ENCODE results near the gene LGALS9C.
"Not testable (repeated sequence)": the region's sequence is repeated elsewhere in the genome, so short reads cannot be mapped to it uniquely, and the experiment has no call there.

The LGALS9C gene

GRCh38 chr17:18478977-18479595 lies 2.5 kb downstream of the LGALS9C start:
- not testable (repeated sequence) for DNase-seq (ENCODE audit: low read depth)

- not testable (repeated sequence) for DNase-seq (ENCODE audit: low read depth)
Measured at GRCh38 chr17:18481775-18482174, 5.2 kb downstream of the LGALS9C start.

GRCh38 chr17:18485936-18486464 lies 9.4 kb downstream of the LGALS9C start:
- not testable (repeated sequence) for DNase-seq (ENCODE audit: low read depth)

GRCh38 chr17:18487633-18488032 lies 11.0 kb downstream of the LGALS9C start:
- DNase-seq (ENCODE audit: low read depth), result not testable (repeated sequence)

- DNase-seq (ENCODE audit: low read depth), result not testable (repeated sequence)
Measured at GRCh38 chr17:18488622-18489021, 12.0 kb downstream of the LGALS9C start.

GRCh38 chr17:18490016-18490415 lies 13.4 kb downstream of the LGALS9C start:
- DNase-seq (ENCODE audit: low read depth), result not testable (repeated sequence)

GRCh38 chr17:18492712-18493480 lies 16.3 kb downstream of the LGALS9C start:
- DNase-seq (ENCODE audit: low read depth), result not testable (repeated sequence)

- not testable (repeated sequence) for DNase-seq (ENCODE audit: low read depth)
Measured at GRCh38 chr17:18494250-18494768, 17.7 kb downstream of the LGALS9C start.

GRCh38 chr17:18497044-18497443 lies 20.5 kb downstream of the LGALS9C start:
- not testable (repeated sequence) for DNase-seq (ENCODE audit: low read depth)

GRCh38 chr17:18499100-18499499 lies 22.5 kb downstream of the LGALS9C start:
- not testable (repeated sequence) for DNase-seq (ENCODE audit: low read depth)

- not testable (repeated sequence) for DNase-seq (ENCODE audit: low read depth)
Measured at GRCh38 chr17:18499756-18500155, 23.2 kb downstream of the LGALS9C start.

- DNase-seq (ENCODE audit: low read depth), result not testable (repeated sequence)
Measured at GRCh38 chr17:18500281-18500680, 23.7 kb downstream of the LGALS9C start.

GRCh38 chr17:18500816-18501215 lies 24.2 kb downstream of the LGALS9C start:
- DNase-seq (ENCODE audit: low read depth), result not testable (repeated sequence)

- DNase-seq (ENCODE audit: low read depth), result not testable (repeated sequence)
Measured at GRCh38 chr17:18503221-18503620, 26.6 kb downstream of the LGALS9C start.

GRCh38 chr17:18507729-18508128 lies 31.1 kb downstream of the LGALS9C start:
- DNase-seq (ENCODE audit: low read depth), result not testable (repeated sequence)

- not testable (repeated sequence) for DNase-seq (ENCODE audit: low read depth)
Measured at GRCh38 chr17:18508667-18509066, 32.1 kb downstream of the LGALS9C start.

- not testable (repeated sequence) for DNase-seq (ENCODE audit: low read depth)
Measured at GRCh38 chr17:18521100-18521499, 44.5 kb downstream of the LGALS9C start.

- not testable (repeated sequence) for DNase-seq (ENCODE audit: low read depth)
Measured at GRCh38 chr17:18525015-18525414, 48.4 kb downstream of the LGALS9C start.

GRCh38 chr17:18526168-18526800 lies 49.7 kb downstream of the LGALS9C start:
- not testable (repeated sequence) for DNase-seq (ENCODE audit: low read depth)

- peak; percentile 8 for DNase-seq (ENCODE audit: low read depth)
Measured at GRCh38 chr17:18527354-18527753, 50.8 kb downstream of the LGALS9C start.

GRCh38 chr17:18528435-18528834 lies 51.8 kb downstream of the LGALS9C start:
- DNase-seq (ENCODE audit: low read depth), result not testable (repeated sequence)

- not testable (repeated sequence) for DNase-seq (ENCODE audit: low read depth)
Measured at GRCh38 chr17:18528899-18529500, 52.4 kb downstream of the LGALS9C start.

All from non-pigmented ciliary epithelial cell (primary cell).